ENCODE results near the gene KRTAP3-2.

KRTAP3-2 gene

GRCh38 chr17:40952661-40953060 is 47.0 kb downstream of the KRTAP3-2 start:
- Histone ChIP-seq H4K20me1 (ENCODE audit: insufficient read depth) (no peaks in the 10 kb centered on the region), H3K27me3 (ENCODE audit: insufficient read depth, low read depth) (no peaks in the 10 kb centered on the region), H3K4me1 (ENCODE audit: low read depth, poor library complexity, severe bottlenecking) (no peaks in the 10 kb centered on the region), H3K36me3 (ENCODE audit: insufficient read depth) (no peaks in the 10 kb centered on the region), H3K4me2 (no peak overlapping the region), H3K9ac (no peak overlapping the region), H3K4me3 (IDR thresholded peaks at IDR 0.05; ENCODE audit: insufficient read depth, low read depth, low read length) (no peak overlapping the region), H3K79me2 (ENCODE audit: insufficient read depth, low read depth) (no peaks in the 10 kb centered on the region), H2AFZ (ENCODE audit: low read depth) (no peak overlapping the region), H3K27ac (no peak overlapping the region)
- no peak for TF ChIP-seq CTCF (conservative IDR thresholded peaks at IDR 0.05; ENCODE audit: low read depth, low read length)

GRCh38 chr17:40952154-40952553 is 47.6 kb downstream of the KRTAP3-2 start:
- H3K9ac ChIP-seq, result no peak overlapping the region
- no peaks in the 10 kb centered on the region for H3K36me3 ChIP-seq (ENCODE audit: insufficient read depth)
- H3K79me2 ChIP-seq (ENCODE audit: insufficient read depth, low read depth), result no peaks in the 10 kb centered on the region
- no peak for TF ChIP-seq CTCF (conservative IDR thresholded peaks at IDR 0.05; ENCODE audit: low read depth, low read length)
- no peak overlapping the region for H2AFZ ChIP-seq (ENCODE audit: low read depth)
- H3K4me1 ChIP-seq (ENCODE audit: low read depth, poor library complexity, severe bottlenecking), result no peaks in the 10 kb centered on the region
- H3K27ac ChIP-seq, result no peak overlapping the region
- no peak overlapping the region for H3K4me2 ChIP-seq
- no peak overlapping the region for H3K4me3 ChIP-seq (IDR thresholded peaks at IDR 0.05; ENCODE audit: insufficient read depth, low read depth, low read length)
- H3K27me3 ChIP-seq (ENCODE audit: insufficient read depth, low read depth), result no peaks in the 10 kb centered on the region
- H4K20me1 ChIP-seq (ENCODE audit: insufficient read depth), result no peaks in the 10 kb centered on the region

GRCh38 chr17:40951011-40951622 is 48.6 kb downstream of the KRTAP3-2 start:
- H2AFZ ChIP-seq (ENCODE audit: low read depth), result no peak overlapping the region
- H3K79me2 ChIP-seq (ENCODE audit: insufficient read depth, low read depth), result no peaks in the 10 kb centered on the region
- no peaks in the 10 kb centered on the region for H3K4me1 ChIP-seq (ENCODE audit: low read depth, poor library complexity, severe bottlenecking)
- H3K4me2 ChIP-seq, result no peak overlapping the region
- no peaks in the 10 kb centered on the region for H4K20me1 ChIP-seq (ENCODE audit: insufficient read depth)
- no peaks in the 10 kb centered on the region for H3K27me3 ChIP-seq (ENCODE audit: insufficient read depth, low read depth)
- H3K36me3 ChIP-seq (ENCODE audit: insufficient read depth), result no peaks in the 10 kb centered on the region
- H3K27ac ChIP-seq, result no peak overlapping the region
- no peak for TF ChIP-seq CTCF (conservative IDR thresholded peaks at IDR 0.05; ENCODE audit: low read depth, low read length)
- H3K4me3 ChIP-seq (IDR thresholded peaks at IDR 0.05; ENCODE audit: insufficient read depth, low read depth, low read length), result no peak overlapping the region
- H3K9ac ChIP-seq, result no peak overlapping the region

- H3K36me3 ChIP-seq (ENCODE audit: insufficient read depth), result no peaks in the 10 kb centered on the region
- H3K9ac ChIP-seq, result no peak overlapping the region
- H3K4me1 ChIP-seq (ENCODE audit: low read depth, poor library complexity, severe bottlenecking), result no peaks in the 10 kb centered on the region
- H2AFZ ChIP-seq (ENCODE audit: low read depth), result no peak overlapping the region
- TF ChIP-seq CTCF (conservative IDR thresholded peaks at IDR 0.05; ENCODE audit: low read depth, low read length), result no peak
- H3K27me3 ChIP-seq (ENCODE audit: insufficient read depth, low read depth), result no peaks in the 10 kb centered on the region
- H3K4me2 ChIP-seq, result no peak overlapping the region
- no peaks in the 10 kb centered on the region for H4K20me1 ChIP-seq (ENCODE audit: insufficient read depth)
- H3K79me2 ChIP-seq (ENCODE audit: insufficient read depth, low read depth), result no peaks in the 10 kb centered on the region
- no peak overlapping the region for H3K4me3 ChIP-seq (IDR thresholded peaks at IDR 0.05; ENCODE audit: insufficient read depth, low read depth, low read length)
- no peak overlapping the region for H3K27ac ChIP-seq
These were observed 49.5 kb downstream of the KRTAP3-2 start for GRCh38 chr17:40950176-40950575.

All from KMS-11 (cell line).